Mesenchymal stem cell (in vitro differentiated cells and primary cell): ENCODE data around the gene DOK7.

Source experiments
- DNase-seq: peaks from one replicate; pipeline ENCODE4 v3.0.0-alpha.2; 2013
- H2AFZ ChIP-seq: one replicate; pipeline ENCODE4 v1.6.1; 2013; ENCODE audit warnings: low read depth, mild to moderate bottlenecking, control low read depth, inconsistent platforms, low read length, moderate library complexity
- H2AK5ac ChIP-seq: 2 replicates; pipeline ENCODE4 v1.6.1; 2013; ENCODE audit warnings: low read length, moderate library complexity, mild to moderate bottlenecking, inconsistent platforms; ENCODE audit not compliant: severe bottlenecking
- H2BK120ac ChIP-seq: one replicate; pipeline ENCODE4 v1.6.1; 2013; ENCODE audit warnings: low read depth, mild to moderate bottlenecking, inconsistent platforms, low read length, moderate library complexity
- H2BK12ac ChIP-seq, 2 experiments: one replicate each; pipeline ENCODE4 v1.6.1; 2013; ENCODE audit warnings: inconsistent platforms in 2 of 2, low read length in 2 of 2, mild to moderate bottlenecking in 2 of 2, moderate library complexity in 2 of 2, control low read depth in 1 of 2
- H2BK15ac ChIP-seq: one replicate; pipeline ENCODE4 v1.6.1; 2013; ENCODE audit warnings: mild to moderate bottlenecking, low read depth, inconsistent platforms; ENCODE audit not compliant: poor library complexity, severe bottlenecking
- H2BK5ac ChIP-seq: 2 replicates; pipeline ENCODE4 v1.6.1; 2013; ENCODE audit warnings: low read depth, mild to moderate bottlenecking, low read length, control low read depth, inconsistent platforms; ENCODE audit not compliant: poor library complexity, severe bottlenecking
- H3K14ac ChIP-seq, 2 experiments: one replicate each; pipeline ENCODE4 v1.6.1; 2013; ENCODE audit warnings: inconsistent platforms in 2 of 2, low read length in 2 of 2, control low read depth in 1 of 2, mild to moderate bottlenecking in 1 of 2, moderate library complexity in 1 of 2
- H3K18ac ChIP-seq, 2 experiments: one replicate each; pipeline ENCODE4 v1.6.1; 2013; ENCODE audit warnings: inconsistent platforms in 2 of 2, low read length in 2 of 2, control low read depth in 1 of 2, low read depth in 1 of 2, mild to moderate bottlenecking in 1 of 2
- H3K23ac ChIP-seq, 2 experiments: one replicate each; pipeline ENCODE4 v1.6.1; 2013; ENCODE audit warnings: inconsistent platforms in 2 of 2, low read length in 2 of 2, mild to moderate bottlenecking in 2 of 2, moderate library complexity in 2 of 2, control low read depth in 1 of 2
- H3K27ac ChIP-seq: 2 replicates; pipeline ENCODE4 v1.5.1; 2013; ENCODE audit warnings: mild to moderate bottlenecking, moderate library complexity, low read length, control low read depth, inconsistent platforms; ENCODE audit not compliant: poor library complexity, severe bottlenecking
- H3K27me3 ChIP-seq, 2 experiments: 2 replicates each; pipeline versions ENCODE4 v1.6.1 to v1.7.0; 2013; ENCODE audit warnings: low read length in 2 of 2, mild to moderate bottlenecking in 2 of 2, moderate library complexity in 2 of 2, control low read depth in 1 of 2, inconsistent platforms in 1 of 2; ENCODE audit not compliant: control insufficient read depth in 1 of 2, insufficient read depth in 1 of 2
- H3K36me3 ChIP-seq, 2 experiments: 2 replicates each; pipeline versions ENCODE4 v1.6.1 to v1.7.0; 2013; ENCODE audit warnings: low read length in 2 of 2, control low read depth in 1 of 2, inconsistent platforms in 1 of 2, low read depth in 1 of 2, mild to moderate bottlenecking in 1 of 2; ENCODE audit not compliant: insufficient read depth in 2 of 2, control insufficient read depth in 1 of 2
- H3K4ac ChIP-seq, 2 experiments: one replicate each; pipeline ENCODE4 v1.6.1; 2013; ENCODE audit warnings: inconsistent platforms in 2 of 2, low read length in 2 of 2, mild to moderate bottlenecking in 2 of 2, moderate library complexity in 2 of 2, control low read depth in 1 of 2, low read depth in 1 of 2
- H3K4me1 ChIP-seq: 2 replicates; pipeline ENCODE4 v1.6.1; 2013; ENCODE audit warnings: low read depth, low read length, control low read depth; ENCODE audit not compliant: control insufficient read depth, insufficient read depth
- H3K4me2 ChIP-seq: 2 replicates; pipeline ENCODE4 v1.6.1; 2013; ENCODE audit warnings: low read length, mild to moderate bottlenecking, inconsistent platforms; ENCODE audit not compliant: poor library complexity, severe bottlenecking
- H3K4me3 ChIP-seq, 2 experiments: 2 replicates each; pipeline versions ENCODE4 v1.5.1 to v1.7.0; 2013; ENCODE audit warnings: low read length in 2 of 2, mild to moderate bottlenecking in 2 of 2, control low read depth in 1 of 2, low read depth in 1 of 2; ENCODE audit not compliant: insufficient read depth in 1 of 2
- H3K79me1 ChIP-seq: replicated peaks from 2 replicates; pipeline ENCODE4 v1.6.1; 2013; ENCODE audit warnings: mild to moderate bottlenecking, control low read depth, low read length, inconsistent platforms; ENCODE audit not compliant: poor library complexity, severe bottlenecking
- H3K9ac ChIP-seq: 2 replicates; pipeline ENCODE4 v1.7.0; 2013; ENCODE audit warnings: mild to moderate bottlenecking, low read length, moderate library complexity
- H3K9me3 ChIP-seq: 2 replicates; pipeline ENCODE4 v1.7.0; 2013; ENCODE audit warnings: mild to moderate bottlenecking, low read length; ENCODE audit not compliant: control insufficient read depth
- H4K8ac ChIP-seq: one replicate; pipeline ENCODE4 v1.6.1; 2013; ENCODE audit warnings: inconsistent platforms, mild to moderate bottlenecking, low read length, moderate library complexity
- H4K91ac ChIP-seq: one replicate; pipeline ENCODE4 v1.6.1; 2013; ENCODE audit warnings: mild to moderate bottlenecking, low read length, inconsistent platforms
- WGBS: methylation state at CpG from one replicate; pipeline ENCODE4 v1.1.7; 2013; ENCODE audit warnings: mixed read lengths; 5-methylcytosine and 5-hydroxymethylcytosine counted together

The DOK7 gene

DNA sequence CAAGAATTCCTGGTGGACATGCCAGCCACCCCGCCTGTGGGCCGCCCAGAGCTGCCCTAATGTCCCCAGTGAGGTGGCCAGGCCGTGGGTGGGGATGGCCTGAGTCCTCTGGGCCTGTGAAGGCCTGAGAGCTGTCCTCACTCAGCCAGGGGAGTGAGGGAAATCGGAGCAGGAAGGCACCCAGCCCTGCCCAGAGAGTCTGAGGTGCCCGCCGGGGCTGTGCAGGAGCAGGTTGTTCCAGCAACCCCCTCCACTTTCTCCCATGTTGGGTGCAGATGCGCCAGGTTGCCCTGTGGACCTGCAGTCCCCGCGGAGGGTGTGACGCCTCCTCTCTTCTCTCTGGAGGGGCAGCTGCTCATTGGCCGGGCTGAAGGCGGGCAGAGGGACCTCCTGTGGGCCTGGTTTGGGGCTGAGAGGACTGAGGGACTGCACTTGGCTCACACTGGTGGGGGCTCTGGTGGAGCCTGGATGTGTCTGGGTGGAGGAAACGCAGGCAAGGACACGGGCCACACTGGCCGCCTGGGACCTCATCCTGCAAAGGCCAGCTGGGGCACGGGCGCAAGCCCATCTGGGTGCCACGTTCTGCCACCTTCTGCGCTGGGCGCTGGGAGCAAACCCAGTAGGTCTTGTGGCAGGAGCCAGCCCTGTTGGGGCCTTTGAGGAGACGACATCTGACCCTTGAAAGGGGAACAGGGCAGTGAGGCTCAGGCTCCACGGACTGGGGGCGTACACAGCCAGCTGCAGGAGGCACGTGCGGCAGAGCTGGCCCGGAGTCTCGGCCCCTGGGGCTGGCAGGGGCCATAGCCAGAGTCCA lies 14.0 kb downstream of the DOK7 start:
- Histone ChIP-seq H3K18ac (no peak overlapping the region), H3K4me1 (peaks cover 34% of the 10 kb centered on the region), H3K36me3 (no peaks in the 10 kb centered on the region), H3K9ac (no peak overlapping the region), H2AK5ac (no peak overlapping the region), H3K9me3 (no peaks in the 10 kb centered on the region), H2BK12ac (no peak overlapping the region), H2BK15ac (no peak overlapping the region), H3K27me3 (peaks cover 14 to 64% of the 10 kb centered on the region in 2 experiments), H3K27ac (no peak overlapping the region), H3K4me2 (no peak overlapping the region), H3K23ac (no peak overlapping the region), H3K79me1 (no peaks in the 10 kb centered on the region), H3K4me3 (no peak overlapping the region), H3K4ac (no peak overlapping the region), H2BK120ac (no peak overlapping the region), H2BK5ac (no peak overlapping the region), H4K91ac (peak overlapping the region; percentile 5), H2AFZ (no peak overlapping the region), H3K14ac (no peak overlapping the region), H4K8ac (no peak overlapping the region)
- 82% methylated on average over 25 of the region's 27 CpGs for WGBS
- no peak for DNase-seq

DNA sequence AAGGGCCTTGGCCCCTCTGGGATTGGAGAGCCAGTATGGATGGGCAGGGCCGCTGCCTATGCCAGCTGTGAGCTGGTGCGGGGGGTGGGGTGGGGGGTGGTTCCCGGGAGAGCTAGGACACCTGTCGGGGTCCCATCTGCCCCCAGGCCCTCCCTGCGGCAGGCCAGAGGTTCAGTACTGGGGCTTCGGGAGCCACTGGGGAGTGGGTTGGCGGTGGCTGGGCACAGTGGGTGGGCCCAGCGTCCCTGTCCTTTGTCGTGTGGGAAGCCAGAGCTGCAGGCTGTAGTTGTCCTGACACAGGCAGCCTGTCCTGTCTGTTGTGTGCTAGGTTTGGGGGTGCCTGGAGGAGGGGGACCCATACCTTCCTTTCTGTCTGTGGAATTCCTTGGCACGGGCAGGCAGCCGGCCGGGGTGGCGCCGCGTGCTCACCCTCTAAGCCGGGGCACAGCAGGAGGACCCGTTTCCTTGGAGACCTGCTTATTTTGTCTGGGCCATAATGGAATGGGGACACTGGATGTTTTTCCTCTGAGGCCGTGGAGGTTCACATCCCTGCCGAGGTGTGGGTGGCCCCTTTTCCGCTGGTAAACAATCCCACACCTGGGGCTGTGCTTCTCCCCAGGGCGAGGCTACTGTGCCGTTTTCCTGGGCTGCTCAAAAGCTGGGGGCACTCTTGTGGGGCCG lies 14.8 kb downstream of the DOK7 start:
- H2BK120ac ChIP-seq: no peak overlapping the region
- peaks cover 14 to 69% of the 10 kb centered on the region in 2 experiments for H3K27me3 ChIP-seq
- H2BK12ac ChIP-seq: no peak overlapping the region
- H3K23ac ChIP-seq: no peak overlapping the region
- H3K36me3 ChIP-seq: no peaks in the 10 kb centered on the region
- H3K9me3 ChIP-seq: no peaks in the 10 kb centered on the region
- WGBS: 80% methylated on average over 22 of the region's 23 CpGs
- no peak overlapping the region for H2BK5ac ChIP-seq
- H3K14ac ChIP-seq: no peak overlapping the region
- no peak overlapping the region for H3K4ac ChIP-seq
- H2AK5ac ChIP-seq: no peak overlapping the region
- H4K8ac ChIP-seq: no peak overlapping the region
- H3K27ac ChIP-seq: no peak overlapping the region
- H2BK15ac ChIP-seq: no peak overlapping the region
- H2AFZ ChIP-seq: no peak overlapping the region
- no peak overlapping the region for H4K91ac ChIP-seq
- no peak overlapping the region for H3K4me2 ChIP-seq
- no peak overlapping the region for H3K9ac ChIP-seq
- no peak overlapping the region for H3K18ac ChIP-seq
- peaks cover 37% of the 10 kb centered on the region for H3K4me1 ChIP-seq
- no peaks in the 10 kb centered on the region for H3K79me1 ChIP-seq
- H3K4me3 ChIP-seq: no peak overlapping the region
- no peak for DNase-seq

DNA sequence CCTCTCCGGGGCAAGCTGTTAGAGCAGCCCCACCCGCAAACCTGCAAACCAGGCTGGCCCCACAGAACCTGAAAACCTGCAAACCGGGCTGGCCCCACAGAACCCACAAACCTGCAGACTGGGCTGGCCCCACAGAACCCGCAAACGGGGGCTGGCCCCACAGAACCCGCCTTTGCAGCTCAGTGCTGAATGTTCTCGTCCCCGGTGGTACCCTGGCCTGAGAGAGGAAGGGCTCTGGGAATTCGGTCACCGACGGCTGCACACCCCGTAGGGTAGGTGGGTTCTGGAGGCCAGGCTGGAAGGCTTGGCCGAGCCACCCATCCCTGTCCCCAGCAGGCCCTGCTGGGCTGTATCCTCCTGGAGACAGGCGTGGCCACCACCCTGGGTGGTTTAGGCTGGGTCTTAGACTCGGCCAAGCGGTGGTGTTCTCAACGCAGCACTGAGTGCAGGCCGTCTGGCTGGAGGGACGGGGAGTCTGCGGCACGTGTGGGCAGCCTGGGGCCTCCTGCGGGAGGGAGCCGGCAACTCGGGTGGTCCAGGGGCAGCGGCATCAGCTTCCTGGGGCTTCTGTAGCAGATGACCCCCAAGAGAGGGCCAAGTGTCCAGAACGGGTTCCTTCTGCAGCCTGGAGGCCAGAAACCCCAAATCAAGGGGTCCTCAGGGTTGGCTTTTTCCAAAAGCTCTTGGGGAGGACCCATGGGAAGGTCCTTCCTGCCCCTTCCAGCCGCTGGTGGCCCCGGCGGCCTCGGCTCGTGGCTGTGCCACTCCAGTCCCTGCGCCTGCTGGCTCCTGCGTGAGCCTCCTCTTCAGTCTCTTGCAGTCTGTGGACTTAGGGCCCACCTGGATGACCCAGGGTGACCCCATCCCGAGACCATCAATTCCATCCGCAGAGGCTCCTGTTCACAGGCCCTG lies 15.6 kb downstream of the DOK7 start:
- Histone ChIP-seq H3K9ac (no peak overlapping the region), H2AFZ (no peak overlapping the region), H3K27ac (no peak overlapping the region), H3K4me1 (peaks cover 43% of the 10 kb centered on the region), H3K36me3 (no peaks in the 10 kb centered on the region), H3K9me3 (no peaks in the 10 kb centered on the region), H2AK5ac (peak overlapping the region; percentile 31), H3K23ac (no peak overlapping the region), H2BK120ac (no peak overlapping the region), H3K18ac (no peak overlapping the region), H4K8ac (no peak overlapping the region), H3K14ac (no peak overlapping the region), H2BK12ac (no peak overlapping the region), H3K4me2 (no peak overlapping the region), H4K91ac (no peak overlapping the region), H3K4ac (no peak overlapping the region), H3K27me3 (peaks cover 12 to 71% of the 10 kb centered on the region in 2 experiments), H2BK15ac (no peak overlapping the region), H3K79me1 (no peaks in the 10 kb centered on the region), H2BK5ac (no peak overlapping the region), H3K4me3 (no peak overlapping the region)
- DNase-seq: no peak
- WGBS: 83% methylated on average over 35 of the region's 35 CpGs
